ENCODE measurements around the gene RINL.

The RINL gene

GRCh38 chr19:38877781-38878574 lies at the start of gene RINL:
RINL (minus strand) TSS chr19:38878275; CDS start chr19:38876742, 1,533 bp downstream.
- DNase-seq, result peak; percentile 28

GRCh38 chr19:38924388-38924787 lies 46.3 kb upstream of the RINL start:
- DNase-seq, result no peak

- DNase-seq, result no peak
Observed at GRCh38 chr19:38922482-38922881, 44.4 kb upstream of the RINL start.

GRCh38 chr19:38921420-38922274 lies 43.6 kb upstream of the RINL start:
- no peak for DNase-seq

- no peak for DNase-seq
Observed at GRCh38 chr19:38920602-38921419, 42.7 kb upstream of the RINL start.

GRCh38 chr19:38919837-38920601 lies 41.9 kb upstream of the RINL start:
- no peak for DNase-seq

- no peak for DNase-seq
Observed at GRCh38 chr19:38918526-38918925, 40.5 kb upstream of the RINL start.

- DNase-seq, result no peak
Observed at GRCh38 chr19:38917921-38918491, 39.9 kb upstream of the RINL start.

GRCh38 chr19:38917516-38917915 lies 39.4 kb upstream of the RINL start:
- DNase-seq, result no peak

- no peak for DNase-seq
Observed at GRCh38 chr19:38915329-38916321, 37.5 kb upstream of the RINL start.

- no peak for DNase-seq
Observed at GRCh38 chr19:38913958-38914357, 35.9 kb upstream of the RINL start.

- peak; percentile 38 for DNase-seq
Observed at GRCh38 chr19:38912600-38913514, 34.8 kb upstream of the RINL start.

- no peak for DNase-seq
Observed at GRCh38 chr19:38911388-38912001, 33.4 kb upstream of the RINL start.

- no peak for DNase-seq
Observed at GRCh38 chr19:38910488-38910887, 32.4 kb upstream of the RINL start.

GRCh38 chr19:38908911-38909310 lies 30.8 kb upstream of the RINL start:
- DNase-seq, result no peak

GRCh38 chr19:38907670-38908069 lies 29.6 kb upstream of the RINL start:
- DNase-seq, result no peak

GRCh38 chr19:38907227-38907626 lies 29.2 kb upstream of the RINL start:
- no peak for DNase-seq

GRCh38 chr19:38905620-38906019 lies 27.5 kb upstream of the RINL start:
- no peak for DNase-seq

Data from suppressor macrophage treated with lipopolysaccharide for 4 hours (primary cell).